HFF-Myc (cell line): ENCODE results near the gene KCNK10.

Experiments
- DNase-seq: peaks from one replicate; pipeline ENCODE4 v3.0.0-alpha.2; 2011; ENCODE audit warnings: low read depth; ENCODE audit errors: extremely low read depth
- H3K4me3 ChIP-seq: replicated peaks from 2 replicates; pipeline ENCODE4 v1.5.1; 2011; ENCODE audit warnings: low read depth, mild to moderate bottlenecking, control low read depth, low read length
- CTCF ChIP-seq: IDR thresholded peaks from 2 replicates; pipeline ENCODE4 v1.5.1; 2012; ENCODE audit warnings: mild to moderate bottlenecking, low read depth, low read length, control low read depth; ENCODE audit errors: missing control alignments

The KCNK10 gene

GRCh38 chr14:88196116-88196890, 126.8 kb downstream of the KCNK10 start:
- TF ChIP-seq CTCF, result no peak
- H3K4me3 ChIP-seq, result no peak overlapping the region
- DNase-seq, result no peak

GRCh38 chr14:88195676-88196075, 127.4 kb downstream of the KCNK10 start:
- DNase-seq, result no peak
- TF ChIP-seq CTCF, result no peak
- no peak overlapping the region for H3K4me3 ChIP-seq

- no peak for TF ChIP-seq CTCF
- DNase-seq, result no peak
Measured at GRCh38 chr14:88194531-88194930, 128.5 kb downstream of the KCNK10 start.

GRCh38 chr14:88191605-88192004, 131.5 kb downstream of the KCNK10 start:
- TF ChIP-seq CTCF, result no peak
- no peak overlapping the region for H3K4me3 ChIP-seq
- no peak for DNase-seq

More at GRCh38 chr14:88194531-88194930, 128.5 kb downstream of the KCNK10 start:
- no peak overlapping the region for H3K4me3 ChIP-seq

- peak; percentile 76 for TF ChIP-seq CTCF
- DNase-seq, result peak; percentile 70
- no peak overlapping the region for H3K4me3 ChIP-seq
Measured at GRCh38 chr14:88189417-88190191, 133.5 kb downstream of the KCNK10 start.

GRCh38 chr14:88188745-88189416, 134.2 kb downstream of the KCNK10 start:
- TF ChIP-seq CTCF, result no peak
- no peak overlapping the region for H3K4me3 ChIP-seq
- no peak for DNase-seq
